CD4-positive, alpha-beta T cell treated with Interleukin-15 for 1 hour (primary cell): ENCODE measurements around the gene IL23R.
A peak's percentile ranks its signal among the peaks of the same experiment; 100 is the strongest.

ENCODE experiments used
- DNase-seq: peaks from one replicate; pipeline ENCODE4 v3.0.0-alpha.2; 2020

Gene IL23R

DNA sequence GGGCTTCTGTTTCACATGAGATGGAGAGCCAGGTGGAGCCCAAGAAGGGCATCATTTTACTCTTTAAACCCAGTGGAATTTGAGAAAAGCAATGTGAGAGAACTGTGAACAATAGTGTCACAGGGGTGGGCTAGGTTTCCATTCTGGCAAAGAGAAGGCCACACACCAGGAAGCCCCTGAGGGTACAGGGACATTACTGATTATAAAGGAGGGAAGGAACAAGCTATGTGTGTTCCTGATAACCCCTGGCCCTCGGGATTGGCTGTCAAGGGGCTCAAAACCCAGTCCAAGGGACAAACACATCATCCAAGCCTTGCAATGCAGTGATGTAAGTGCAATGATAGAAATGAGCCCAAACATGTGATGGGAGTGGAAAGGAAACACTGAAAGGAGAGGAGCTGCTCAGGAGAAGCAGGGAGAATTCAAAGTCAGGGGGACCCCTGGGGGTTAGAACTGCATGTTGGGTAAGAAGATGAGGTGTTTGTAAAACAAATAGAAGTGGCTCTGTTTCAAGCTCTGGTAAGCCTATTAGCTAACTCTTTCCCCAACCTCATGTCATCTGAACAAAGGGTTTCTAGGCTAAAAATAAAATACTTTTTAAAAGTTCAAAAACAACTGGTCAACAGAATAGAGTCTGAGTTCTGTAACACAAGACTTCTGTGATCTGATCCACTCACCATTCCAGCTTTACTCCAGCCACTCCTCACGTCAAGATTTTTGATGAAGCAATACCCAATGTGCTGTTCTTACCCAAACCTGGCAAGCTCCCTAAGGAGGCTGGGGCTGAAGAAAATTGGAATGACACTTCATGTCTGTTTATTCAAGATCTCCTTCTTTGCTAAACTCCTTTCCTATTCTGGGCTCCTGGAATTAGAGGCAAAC is 90.3 kb downstream of the IL23R start:
- DNase-seq = no peak

- DNase-seq = no peak
These were observed 90.9 kb downstream of the IL23R start for GRCh38 chr1:67257173-67257535.

- DNase-seq = no peak
These were observed 95.4 kb downstream of the IL23R start for GRCh38 chr1:67261680-67262079.

- DNase-seq = no peak
These were observed 96.5 kb downstream of the IL23R start for GRCh38 chr1:67262735-67263134.

DNA sequence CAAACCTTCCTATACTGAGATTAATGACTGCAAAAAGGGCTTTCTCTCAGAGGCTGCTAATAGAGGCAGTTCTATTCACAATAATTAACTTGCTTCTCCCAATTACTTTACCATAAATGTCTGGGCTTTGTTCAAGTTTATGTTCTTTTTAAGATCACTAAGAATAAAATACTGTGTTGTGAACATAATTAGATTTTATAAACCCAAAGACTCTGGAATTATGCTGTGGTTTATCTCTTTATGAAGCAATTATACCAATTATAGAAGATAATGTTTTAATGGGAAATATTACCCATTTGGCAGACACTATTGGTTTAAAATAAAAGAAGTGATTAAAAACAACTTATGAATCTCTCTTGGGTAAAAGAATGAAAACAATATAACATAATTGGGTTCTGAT is 97.9 kb downstream of the IL23R start:
- DNase-seq = no peak

GRCh38 chr1:67264899-67265298 is 98.6 kb downstream of the IL23R start:
- DNase-seq = no peak

GRCh38 chr1:67269061-67269460 is 102.8 kb downstream of the IL23R start:
- DNase-seq = no peak

DNA sequence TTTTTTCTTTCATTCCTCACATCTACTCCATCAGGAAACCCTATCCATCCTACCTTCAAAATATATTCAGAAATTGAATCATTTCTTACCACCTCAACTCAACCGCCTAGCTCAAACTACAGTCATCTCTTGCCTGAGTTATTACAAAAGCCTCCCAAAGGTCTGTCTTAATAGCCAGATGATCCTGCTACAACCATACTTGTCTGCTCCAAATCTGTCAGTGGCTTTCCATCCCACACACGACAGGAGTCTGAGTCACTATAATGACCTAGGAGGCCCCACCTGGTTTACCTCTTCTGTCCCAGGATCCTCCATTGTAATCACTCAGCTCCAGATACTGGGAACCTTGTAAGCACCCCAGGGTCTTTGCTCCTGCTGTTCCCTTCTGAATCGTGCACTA is 104.3 kb downstream of the IL23R start:
- no peak for DNase-seq

DNA sequence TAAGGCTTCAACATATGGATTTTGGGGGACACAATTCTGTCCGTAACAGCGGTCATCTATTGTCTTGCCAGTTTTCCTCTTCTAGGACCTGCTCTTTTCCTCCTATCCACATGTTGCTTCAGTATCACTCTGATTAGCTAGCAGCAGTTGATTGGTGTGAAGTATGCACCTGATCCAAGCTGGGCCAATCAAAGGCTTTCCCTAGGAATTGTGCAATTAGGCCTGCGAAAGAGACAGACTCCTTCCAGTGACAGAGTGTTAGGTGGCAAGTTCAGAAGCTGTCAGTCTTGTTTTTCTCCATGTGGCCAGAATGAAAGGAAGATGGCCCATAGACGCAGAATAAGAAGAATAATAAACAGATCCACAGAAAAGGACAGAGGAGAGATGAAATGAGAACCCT is 107.3 kb downstream of the IL23R start:
- no peak for DNase-seq

DNA sequence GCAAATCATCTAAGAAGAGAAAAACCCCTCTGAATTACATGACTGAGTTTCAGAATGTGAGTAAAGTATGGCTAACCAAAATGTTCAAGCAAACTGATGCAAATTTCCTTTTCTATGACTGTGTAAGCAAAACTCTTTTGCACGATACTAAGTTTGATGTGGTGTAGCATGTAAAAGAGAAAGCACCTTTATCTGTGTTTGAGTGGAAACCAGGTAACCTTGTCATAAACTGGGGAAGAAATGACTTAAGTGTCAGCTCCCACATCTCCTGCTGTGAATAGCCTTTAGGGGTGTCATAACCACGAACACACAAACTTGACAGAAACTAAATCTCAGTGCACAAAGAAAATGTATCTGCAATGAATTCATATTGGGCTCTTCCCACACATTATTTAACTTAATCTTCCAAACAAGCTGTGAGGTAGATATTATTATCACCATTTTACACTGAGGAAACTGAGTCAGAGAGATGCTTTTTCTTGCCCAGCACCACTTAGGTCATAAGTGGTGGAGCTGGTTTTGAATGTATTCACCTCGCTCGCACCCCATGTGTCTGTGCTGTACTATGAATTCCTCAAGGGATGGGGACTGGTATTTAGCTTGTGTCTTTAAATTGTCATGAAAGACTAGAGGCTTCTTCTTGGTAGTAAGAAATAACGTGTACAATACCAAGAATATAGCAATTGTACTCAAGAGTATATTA is 108.5 kb downstream of the IL23R start:
- DNase-seq = no peak

DNA sequence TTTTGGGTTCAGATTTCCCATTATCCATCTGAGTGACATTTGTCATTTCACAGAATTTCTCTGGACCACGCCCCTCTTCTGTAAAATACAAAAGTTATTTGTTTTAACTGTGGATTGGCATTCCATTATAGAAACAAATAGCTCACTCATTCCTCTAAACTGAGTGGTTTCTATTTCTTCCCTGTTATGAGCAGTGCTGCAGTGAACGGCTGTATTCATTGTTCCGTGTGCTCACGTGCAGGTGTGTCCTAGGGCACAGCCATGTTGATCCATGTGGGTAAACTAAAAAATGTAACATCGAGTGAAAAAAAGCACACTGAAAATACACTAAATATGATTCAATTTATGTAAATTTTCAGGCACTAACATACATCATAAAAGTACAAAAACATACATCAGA is 114.4 kb downstream of the IL23R start:
- DNase-seq = no peak

DNA sequence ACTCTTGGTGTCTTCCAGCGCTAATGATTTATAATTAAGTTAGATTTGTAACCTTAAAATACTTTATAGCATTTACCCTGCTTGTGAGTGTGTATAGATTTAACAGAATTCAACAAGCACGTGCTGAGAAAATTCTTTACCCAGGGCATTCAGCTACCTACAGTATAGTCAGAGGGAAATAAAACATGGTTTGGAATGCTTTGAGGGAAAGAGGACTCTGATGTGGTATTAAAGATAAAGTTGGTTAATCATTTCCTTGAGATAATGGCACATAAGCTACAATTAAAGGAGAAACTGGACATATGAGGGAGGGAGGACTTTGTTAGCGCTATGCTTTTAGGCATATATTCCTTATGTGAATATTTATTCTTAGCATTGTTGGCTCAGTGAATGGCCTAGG is 115.0 kb downstream of the IL23R start:
- DNase-seq = no peak

- DNase-seq = no peak
These were observed 119.7 kb downstream of the IL23R start for GRCh38 chr1:67285780-67286488.

- DNase-seq = no peak
These were observed 124.0 kb downstream of the IL23R start for GRCh38 chr1:67290236-67290635.

DNA sequence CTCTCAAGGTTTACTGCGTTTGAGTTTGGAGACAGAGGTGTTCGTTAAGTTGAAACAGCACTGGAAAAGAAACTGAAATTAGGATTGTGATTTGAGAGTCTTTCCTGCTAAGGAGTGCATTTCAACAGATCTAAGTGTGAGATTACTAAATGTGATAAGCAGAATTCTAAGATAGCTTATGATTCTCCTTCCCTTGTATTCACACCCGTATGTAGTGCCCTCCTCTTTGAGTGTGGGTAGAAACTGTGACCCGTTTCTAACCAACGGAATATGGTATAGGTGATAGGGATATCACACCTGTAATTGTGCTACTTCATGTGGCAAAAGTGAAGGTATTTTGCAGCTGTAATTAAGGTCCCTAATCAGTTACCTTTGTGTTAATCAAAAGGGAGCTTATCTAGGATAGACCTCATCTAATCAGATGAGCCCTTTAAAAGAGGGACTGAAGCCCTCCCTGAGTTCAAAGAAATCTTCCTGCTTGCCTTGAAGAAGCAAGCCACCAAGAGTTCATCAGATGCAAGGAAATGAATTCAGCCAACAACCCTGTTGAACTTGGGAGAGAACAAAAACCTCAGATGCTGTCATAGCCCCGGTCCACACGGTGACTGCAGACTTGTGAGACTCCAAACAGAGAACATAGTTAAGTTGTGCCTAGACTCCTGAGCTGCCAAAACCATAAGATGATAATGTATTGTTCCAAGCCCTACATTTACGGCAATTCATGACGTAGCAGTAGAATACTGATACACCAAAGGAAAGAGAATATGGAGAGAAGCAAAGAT is 128.8 kb downstream of the IL23R start:
- no peak for DNase-seq

DNA sequence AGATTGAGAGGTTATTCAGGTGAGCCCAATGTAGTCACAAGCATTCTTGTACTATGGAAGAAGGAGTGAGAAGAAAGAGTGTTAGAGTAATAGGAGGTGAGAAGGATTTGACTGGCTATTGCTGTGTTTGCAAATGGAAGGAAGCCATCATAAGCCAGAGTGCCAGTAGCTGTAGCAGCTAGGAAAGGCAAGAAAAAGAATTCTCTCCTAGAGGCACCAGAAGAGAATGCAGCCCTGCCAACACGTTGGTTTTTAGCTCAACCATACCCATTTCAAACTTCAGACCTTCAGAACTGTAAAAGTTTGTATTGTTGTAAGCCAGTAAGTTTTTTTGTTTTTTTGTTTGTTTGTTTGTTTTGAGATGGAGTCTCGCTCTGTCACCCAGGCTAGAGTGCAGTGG is 132.5 kb downstream of the IL23R start:
- DNase-seq = no peak

DNA sequence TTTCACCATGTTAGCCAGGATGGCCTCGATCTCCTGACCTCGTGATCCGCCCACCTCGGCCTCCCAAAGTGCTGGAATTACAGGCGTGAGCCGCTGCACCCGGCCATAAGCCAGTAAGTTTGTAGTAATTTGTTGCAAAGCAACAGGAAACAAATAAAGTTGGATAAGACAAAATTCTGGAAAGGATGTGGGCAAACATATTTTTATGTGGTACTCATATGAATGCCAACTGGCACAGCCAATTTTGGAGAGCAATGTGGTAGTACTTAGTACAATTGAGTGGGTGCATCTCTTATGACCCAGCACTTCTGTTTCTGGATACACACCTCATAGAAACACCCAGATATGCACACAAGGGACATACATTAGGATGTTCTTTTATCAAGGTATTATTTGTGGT is 133.0 kb downstream of the IL23R start:
- no peak for DNase-seq

DNA sequence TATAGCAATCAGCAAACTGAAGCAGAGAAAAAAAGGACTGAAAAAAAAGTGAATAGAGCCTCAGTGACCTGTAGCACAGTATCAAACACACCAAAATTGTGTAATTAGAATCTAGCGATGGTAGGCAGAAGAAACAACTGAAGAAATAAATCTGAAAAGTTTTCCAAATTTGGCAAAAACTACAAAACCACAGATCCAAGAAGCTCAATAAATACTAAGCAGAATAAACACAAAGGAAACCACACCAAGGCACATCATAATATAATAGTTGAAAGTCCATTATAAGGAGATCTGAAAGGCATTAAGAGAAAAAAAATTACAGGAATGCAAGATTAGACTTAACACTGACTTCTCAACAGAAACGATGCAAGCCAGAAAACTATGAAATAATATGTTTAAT is 134.3 kb downstream of the IL23R start:
- DNase-seq = no peak

DNA sequence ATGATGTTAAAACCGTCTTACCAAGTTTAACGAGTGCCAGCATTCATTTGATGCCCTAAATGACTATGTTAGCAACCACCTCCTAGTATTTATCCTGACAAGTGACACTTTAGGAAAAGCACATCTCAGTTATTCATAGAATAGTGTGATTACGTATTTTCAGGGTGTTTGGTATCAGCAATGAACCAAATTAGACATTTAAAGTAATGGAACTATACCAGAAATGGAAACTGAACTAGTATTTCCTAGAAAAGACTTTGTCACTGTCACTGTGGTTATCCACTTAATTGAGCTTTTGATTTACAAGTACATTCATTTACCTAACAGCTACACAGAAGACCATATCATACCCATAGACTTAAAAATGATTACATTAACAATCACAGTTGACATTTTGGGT is 137.8 kb downstream of the IL23R start:
- DNase-seq = no peak

DNA sequence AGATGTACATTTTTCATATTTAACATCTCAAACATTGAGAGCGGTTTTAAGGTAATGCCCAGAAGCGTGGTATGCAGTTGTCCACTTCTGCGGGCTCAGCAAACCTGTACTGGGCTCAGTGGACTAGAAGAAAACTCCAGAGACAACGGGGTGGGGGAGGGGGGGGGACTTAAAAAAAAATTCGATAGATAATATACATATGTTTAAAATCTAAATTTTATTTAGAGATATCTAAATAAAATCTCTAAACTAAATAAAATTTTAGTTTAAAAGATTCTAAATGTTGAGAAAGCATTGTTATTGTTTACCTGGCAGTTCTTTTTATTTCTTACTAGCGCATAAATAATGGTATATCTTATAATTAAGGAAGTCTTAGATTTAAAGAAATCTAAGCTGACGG is 140.3 kb downstream of the IL23R start:
- DNase-seq = no peak

DNA sequence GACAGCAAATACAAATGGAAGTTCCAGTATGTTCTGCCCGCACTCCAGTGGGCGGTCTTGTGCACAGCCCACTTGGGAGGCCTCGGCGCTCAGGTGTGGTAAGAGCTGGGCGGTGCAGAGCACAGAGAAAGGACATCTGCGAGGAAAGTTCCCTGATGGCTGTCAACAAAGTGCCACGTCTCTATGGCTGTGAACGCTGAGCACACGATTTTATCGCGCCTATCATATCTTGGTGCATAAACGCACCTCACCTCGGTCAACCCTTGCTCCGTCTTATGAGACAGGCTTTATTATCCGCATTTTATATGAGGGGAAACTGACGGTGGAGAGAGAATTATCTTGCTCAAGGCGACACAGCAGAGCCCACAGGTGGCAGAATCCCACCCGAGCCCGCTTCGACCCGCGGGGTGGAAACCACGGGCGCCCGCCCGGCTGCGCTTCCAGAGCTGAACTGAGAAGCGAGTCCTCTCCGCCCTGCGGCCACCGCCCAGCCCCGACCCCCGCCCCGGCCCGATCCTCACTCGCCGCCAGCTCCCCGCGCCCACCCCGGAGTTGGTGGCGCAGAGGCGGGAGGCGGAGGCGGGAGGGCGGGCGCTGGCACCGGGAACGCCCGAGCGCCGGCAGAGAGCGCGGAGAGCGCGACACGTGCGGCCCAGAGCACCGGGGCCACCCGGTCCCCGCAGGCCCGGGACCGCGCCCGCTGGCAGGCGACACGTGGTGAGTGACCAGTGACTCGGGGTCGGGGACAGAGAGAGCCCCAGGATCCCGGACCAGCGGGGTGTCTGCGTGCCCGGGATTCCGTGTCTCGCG is 141.2 kb downstream of the IL23R start, which contains the start of gene IL12RB2:
Gene IL12RB2, plus strand, starts transcription at position 623 of the 810 bp plus-strand sequence. CDS start 12,496 bp downstream, outside the sequence.
- DNase-seq = peak; percentile 47

DNA sequence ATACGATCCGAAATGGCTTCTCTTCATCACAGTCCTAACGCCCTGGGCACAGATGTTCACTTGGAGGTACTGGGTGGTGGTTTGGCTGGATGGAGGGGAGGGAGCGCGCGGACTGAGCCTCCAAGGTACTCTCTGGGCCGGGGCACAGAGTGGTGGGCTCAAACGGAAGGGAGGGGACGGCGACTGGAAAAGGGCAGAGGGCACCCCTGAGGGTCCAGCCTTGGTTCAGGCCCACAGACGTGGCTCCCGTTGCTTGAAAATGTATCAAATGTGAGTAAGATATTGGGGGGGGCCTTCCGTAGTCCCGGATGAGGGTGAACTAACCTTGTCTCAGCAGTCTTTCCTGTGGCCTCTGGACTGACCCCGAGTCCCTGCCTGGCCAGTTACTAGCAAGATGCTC is 141.9 kb downstream of the IL23R start:
- no peak for DNase-seq
